Measurements from ENCODE around the gene TBRG4. TPM values are rescaled to one million over a fixed set of nuclear protein-coding genes. Genes with fewer than 3 reads are reported as not detected.

The TBRG4 gene
- polyA plus RNA-seq, 3 donors = 32.7 to 42.2 (median 38.4) TPM

- no peak overlapping the region for H3K4me3 ChIP-seq (replicated peaks in 1 of 3; ENCODE audit: low read depth in 2 of 3, low read length in 3 of 3)
- peaks cover 37% of the 10 kb centered on the region for H4K20me1 ChIP-seq (ENCODE audit: insufficient read depth, low read length)
- peaks cover 62 to 73% of the 10 kb centered on the region in 2 donors for H3K36me3 ChIP-seq (replicated peaks in 1 of 2; ENCODE audit: control insufficient read depth in 1 of 2, insufficient read depth in 2 of 2, low read length in 2 of 2)
- H3K36me3 Mint-ChIP-seq = peaks cover 59 to 63% of the 10 kb centered on the region in 2 donors
- DNase-seq = no peak
- no peak overlapping the region for H3K27ac ChIP-seq (ENCODE audit: low read depth in 1 of 2, low read length in 2 of 2)
- no peaks in the 10 kb centered on the region for H3K9me3 ChIP-seq (replicated peaks in 1 of 2; ENCODE audit: control insufficient read depth in 1 of 2, insufficient read depth in 1 of 2, low read length in 2 of 2)
- no peak overlapping the region for H3K4me2 ChIP-seq (replicated peaks; ENCODE audit: extremely low read depth, low read length, poor library complexity, severe bottlenecking)
- no peak overlapping the region for H3K9ac ChIP-seq (ENCODE audit: insufficient read depth, low read length, poor library complexity, severe bottlenecking)
- no peak overlapping the region for H2AFZ ChIP-seq (ENCODE audit: insufficient read depth, low read depth, low read length, poor library complexity, severe bottlenecking)
- peak overlapping the region in 4 of 7 donors; percentile 10 to 77 (median 38) for H3K27ac Mint-ChIP-seq
- intact Hi-C loops (cut with micrococcal nuclease) = no loop called here
- H3K79me2 ChIP-seq (ENCODE audit: insufficient read depth, low read length) = peaks cover 10% of the 10 kb centered on the region
- 99% methylated on average over 15 of the region's 16 CpGs for WGBS (ENCODE audit: insufficient coverage)
- H3K27me3 Mint-ChIP-seq (ENCODE audit: low read depth in 3 of 3) = no peaks in the 10 kb centered on the region
- H3K27me3 ChIP-seq (ENCODE audit: control insufficient read depth in 2 of 2, insufficient read depth in 2 of 2, low read length in 2 of 2) = no peaks in the 10 kb centered on the region
- H3K4me1 ChIP-seq (ENCODE audit: control insufficient read depth in 1 of 2, insufficient read depth in 2 of 2, low read length in 2 of 2) = no peaks in the 10 kb centered on the region
- H3K9me3 Mint-ChIP-seq = peaks cover 0 to 6% (median 2%) of the 10 kb centered on the region in 7 donors
- H3K4me1 Mint-ChIP-seq = no peaks in the 10 kb centered on the region
- no peak overlapping the region for H3K4me3 Mint-ChIP-seq
- no peak for TF ChIP-seq CTCF (IDR thresholded peaks at IDR 0.05)
These were observed 11.4 kb downstream of the TBRG4 start for GRCh38 chr7:45099891-45100760.

- H3K27me3 Mint-ChIP-seq (ENCODE audit: low read depth in 3 of 3) = no peaks in the 10 kb centered on the region
- H3K36me3 Mint-ChIP-seq = peaks cover 50 to 54% of the 10 kb centered on the region in 2 donors
- intact Hi-C loops (cut with micrococcal nuclease) = no loop called here
- peak overlapping the region in 1 of 2 donors; percentile 11 for H3K27ac ChIP-seq (ENCODE audit: low read depth in 1 of 2, low read length in 2 of 2)
- peaks cover 28% of the 10 kb centered on the region for H4K20me1 ChIP-seq (ENCODE audit: insufficient read depth, low read length)
- H3K4me1 Mint-ChIP-seq = no peaks in the 10 kb centered on the region
- H2AFZ ChIP-seq (ENCODE audit: insufficient read depth, low read depth, low read length, poor library complexity, severe bottlenecking) = no peak overlapping the region
- no peaks in the 10 kb centered on the region for H3K27me3 ChIP-seq (ENCODE audit: control insufficient read depth in 2 of 2, insufficient read depth in 2 of 2, low read length in 2 of 2)
- WGBS (ENCODE audit: insufficient coverage) = 97% methylated on average over 9 of the region's 10 CpGs
- no peak overlapping the region for H3K9ac ChIP-seq (ENCODE audit: insufficient read depth, low read length, poor library complexity, severe bottlenecking)
- peaks cover 53 to 64% of the 10 kb centered on the region in 2 donors for H3K36me3 ChIP-seq (replicated peaks in 1 of 2; ENCODE audit: control insufficient read depth in 1 of 2, insufficient read depth in 2 of 2, low read length in 2 of 2)
- peak overlapping the region in 5 of 7 donors; percentile 18 to 58 (median 37) for H3K27ac Mint-ChIP-seq
- H3K4me3 ChIP-seq (replicated peaks in 1 of 3; ENCODE audit: low read depth in 2 of 3, low read length in 3 of 3) = no peak overlapping the region
- no peak for DNase-seq
- peaks cover 4% of the 10 kb centered on the region for H3K79me2 ChIP-seq (ENCODE audit: insufficient read depth, low read length)
- no peak overlapping the region for H3K4me2 ChIP-seq (replicated peaks; ENCODE audit: extremely low read depth, low read length, poor library complexity, severe bottlenecking)
- no peaks in the 10 kb centered on the region for H3K9me3 ChIP-seq (replicated peaks in 1 of 2; ENCODE audit: control insufficient read depth in 1 of 2, insufficient read depth in 1 of 2, low read length in 2 of 2)
- no peak for TF ChIP-seq CTCF (IDR thresholded peaks at IDR 0.05)
- peaks cover 0 to 6% (median 2%) of the 10 kb centered on the region in 7 donors for H3K9me3 Mint-ChIP-seq
- H3K4me3 Mint-ChIP-seq = no peak overlapping the region
- no peaks in the 10 kb centered on the region for H3K4me1 ChIP-seq (ENCODE audit: control insufficient read depth in 1 of 2, insufficient read depth in 2 of 2, low read length in 2 of 2)
These were observed 12.3 kb downstream of the TBRG4 start for GRCh38 chr7:45098983-45099839.
